Measurements from ENCODE around the gene C1orf174.

DNA sequence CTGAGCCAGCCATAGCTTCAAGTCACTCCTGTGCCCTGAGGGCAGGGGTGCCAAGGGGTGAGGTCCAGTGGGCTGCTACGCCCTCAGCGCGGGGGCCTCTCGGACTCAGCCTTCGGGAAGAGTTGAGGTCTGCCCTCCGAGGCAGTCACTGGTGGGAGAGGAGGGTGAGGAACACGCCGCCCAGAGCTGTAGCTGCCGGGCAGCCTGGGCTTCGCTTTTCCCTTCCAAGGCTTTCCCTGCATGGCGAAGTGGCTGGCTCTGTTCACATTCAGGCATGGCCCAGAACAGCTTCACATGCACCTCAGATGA is 43.0 kb upstream of the C1orf174 start:
- no peak for TF ChIP-seq POLR2A (IDR thresholded peaks at IDR 0.05)
- no peak for TF ChIP-seq CTCF (IDR thresholded peaks at IDR 0.05)
